Measurements from ENCODE around the gene ARL5C. TPM values are rescaled to one million over a fixed set of nuclear protein-coding genes. Genes with fewer than 3 reads are reported as not detected.

ARL5C gene
- total RNA-seq, 1 experiment from 2014 or later = not detected

DNA sequence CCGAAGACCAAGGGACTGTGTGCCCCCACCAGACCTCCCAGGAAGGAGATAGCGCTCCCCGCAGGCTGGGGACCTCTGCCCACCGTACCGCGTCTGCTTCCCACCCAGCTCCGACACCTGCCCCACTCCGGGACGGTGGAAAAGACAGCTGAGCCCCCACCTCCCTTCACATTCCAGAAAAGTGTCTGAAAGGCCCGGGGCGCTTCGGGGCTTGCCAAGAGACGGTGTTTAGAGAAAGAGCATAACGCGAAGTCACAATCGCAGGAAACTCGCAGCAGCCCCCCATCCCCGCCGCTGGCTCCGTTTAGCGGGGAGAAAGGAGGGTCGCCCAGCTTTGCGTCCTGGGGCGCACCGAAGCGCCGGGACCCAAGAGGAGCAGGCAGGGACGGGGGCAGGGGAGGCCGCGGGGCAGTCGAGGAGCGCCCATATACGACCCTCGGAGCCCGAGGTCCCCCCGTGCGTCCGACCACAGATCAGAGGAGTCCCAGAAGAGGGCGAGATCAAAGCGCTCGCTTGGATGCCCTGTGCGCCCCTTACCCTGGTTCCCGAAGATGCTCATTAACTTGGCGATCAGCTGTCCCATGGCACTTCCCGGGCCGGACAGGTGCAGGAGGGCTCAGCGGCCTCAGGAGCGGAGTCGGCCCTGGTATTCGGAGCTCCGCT is 652 bp downstream of the ARL5C start:
- H3K27me3 Mint-ChIP-seq (ENCODE audit: low read depth) = peaks cover 37% of the 10 kb centered on the region
- H3K27me3 ChIP-seq (ENCODE audit: insufficient read depth, low read length) = peaks cover 10% of the 10 kb centered on the region; the same call in 1 of the 2 replicates
- DNase-seq = no peak

More for the DNA sequence above, 652 bp downstream of the ARL5C start:
- Histone ChIP-seq H2BK15ac (ENCODE audit: low read depth, low read length) (no peak overlapping the region), H4K20me1 (ENCODE audit: control insufficient read depth, insufficient read depth, insufficient read length) (no peaks in the 10 kb centered on the region), H3K23me2 (ENCODE audit: insufficient read length, low read depth, low read length, poor library complexity, severe bottlenecking) (peaks cover 9% of the 10 kb centered on the region), H3K79me2 (ENCODE audit: insufficient read depth, low read length) (no peaks in the 10 kb centered on the region), H3K4me2 (ENCODE audit: insufficient read depth, insufficient read length, low read length) (peak overlapping the region; percentile 82), H4K5ac (ENCODE audit: insufficient read length, low read depth, low read length) (no peak overlapping the region), H3K27ac (ENCODE audit: insufficient read length, low read depth, low read length) (no peak overlapping the region), H2AK5ac (ENCODE audit: insufficient read length, low read length) (no peak overlapping the region), H3T11ph (ENCODE audit: low read length) (no peak overlapping the region), H4K91ac (ENCODE audit: insufficient read length, low read depth, low read length) (no peak overlapping the region), H3K79me1 (ENCODE audit: insufficient read depth, low read depth, low read length, poor library complexity, severe bottlenecking) (no peaks in the 10 kb centered on the region), H3K56ac (ENCODE audit: insufficient read length, low read depth, low read length) (no peak overlapping the region), H3K4ac (ENCODE audit: low read depth, low read length) (no peak overlapping the region), H2BK120ac (ENCODE audit: low read depth, low read length, poor library complexity, severe bottlenecking) (no peak overlapping the region), H2BK5ac (ENCODE audit: insufficient read length, low read length) (no peak overlapping the region), H3K4me1 (ENCODE audit: insufficient read depth, low read length) (no peaks in the 10 kb centered on the region), H3K23ac (ENCODE audit: insufficient read length, low read depth, low read length) (no peak overlapping the region), H3K9me3 (ENCODE audit: control insufficient read depth, low read depth, low read length) (no peaks in the 10 kb centered on the region), H2AFZ (ENCODE audit: low read length) (no peak overlapping the region), H3K9ac (ENCODE audit: extremely low read depth, insufficient read length, low read length) (no peak overlapping the region), H3K18ac (ENCODE audit: insufficient read length, low read depth, low read length) (no peak overlapping the region), H4K8ac (replicated peaks; ENCODE audit: insufficient read length, low read depth, low read length) (no peak overlapping the region), H2BK20ac (ENCODE audit: low read depth, low read length, poor library complexity, severe bottlenecking) (no peak overlapping the region), H3K14ac (ENCODE audit: insufficient read depth, low read length) (no peak overlapping the region), H2BK12ac (ENCODE audit: insufficient read length, low read depth, low read length) (no peak overlapping the region)
- H3K4me1 Mint-ChIP-seq = peaks cover 24 to 25% of the 10 kb centered on the region in 2 experiments
- H3K27ac Mint-ChIP-seq = no peak overlapping the region; a peak in 1 of 7 replicates
- peaks cover 4 to 8% of the 10 kb centered on the region in 2 experiments for H3K9me3 Mint-ChIP-seq
- peaks cover 3 to 8% (median 7%) of the 10 kb centered on the region in 3 experiments; a peak in 5 of 7 replicates for H3K36me3 Mint-ChIP-seq (ENCODE audit: insufficient read depth in 1 of 3, low read depth in 3 of 3)
- peak overlapping the region; percentile 82 to 96 for H3K4me3 Mint-ChIP-seq
- WGBS (ENCODE audit: extremely low coverage, insufficient read length, low lambda C conversion rate) = no CpG with 5 or more reads among the region's 51 CpGs
- TF ChIP-seq, protein P1, sequence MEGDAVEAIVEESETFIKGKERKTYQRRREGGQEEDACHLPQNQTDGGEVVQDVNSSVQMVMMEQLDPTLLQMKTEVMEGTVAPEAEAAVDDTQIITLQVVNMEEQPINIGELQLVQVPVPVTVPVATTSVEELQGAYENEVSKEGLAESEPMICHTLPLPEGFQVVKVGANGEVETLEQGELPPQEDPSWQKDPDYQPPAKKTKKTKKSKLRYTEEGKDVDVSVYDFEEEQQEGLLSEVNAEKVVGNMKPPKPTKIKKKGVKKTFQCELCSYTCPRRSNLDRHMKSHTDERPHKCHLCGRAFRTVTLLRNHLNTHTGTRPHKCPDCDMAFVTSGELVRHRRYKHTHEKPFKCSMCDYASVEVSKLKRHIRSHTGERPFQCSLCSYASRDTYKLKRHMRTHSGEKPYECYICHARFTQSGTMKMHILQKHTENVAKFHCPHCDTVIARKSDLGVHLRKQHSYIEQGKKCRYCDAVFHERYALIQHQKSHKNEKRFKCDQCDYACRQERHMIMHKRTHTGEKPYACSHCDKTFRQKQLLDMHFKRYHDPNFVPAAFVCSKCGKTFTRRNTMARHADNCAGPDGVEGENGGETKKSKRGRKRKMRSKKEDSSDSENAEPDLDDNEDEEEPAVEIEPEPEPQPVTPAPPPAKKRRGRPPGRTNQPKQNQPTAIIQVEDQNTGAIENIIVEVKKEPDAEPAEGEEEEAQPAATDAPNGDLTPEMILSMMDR (conservative IDR thresholded peaks at IDR 0.05) = no peak
